ENCODE data around the gene ZC3HAV1L.

DNA sequence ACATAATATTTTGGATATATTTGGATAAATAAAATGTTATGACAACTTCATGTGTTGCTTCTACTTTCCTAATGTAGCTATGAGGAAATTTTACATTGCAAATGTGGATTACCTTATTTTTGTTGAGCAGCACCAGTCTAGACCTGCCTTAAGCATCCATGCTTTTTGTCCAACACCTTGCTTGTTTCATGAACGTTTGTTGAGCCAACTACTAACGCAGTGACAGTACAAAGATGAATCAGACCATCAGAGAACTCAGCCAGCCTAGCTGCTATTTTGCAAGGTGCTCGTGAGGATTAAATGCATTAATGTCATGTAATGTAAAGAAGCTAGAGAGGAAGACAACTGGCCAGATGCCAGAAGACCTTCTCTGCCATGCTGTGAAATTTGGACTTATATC, 1.1 kb upstream of the ZC3HAV1L start:
- TF ChIP-seq, protein P1, sequence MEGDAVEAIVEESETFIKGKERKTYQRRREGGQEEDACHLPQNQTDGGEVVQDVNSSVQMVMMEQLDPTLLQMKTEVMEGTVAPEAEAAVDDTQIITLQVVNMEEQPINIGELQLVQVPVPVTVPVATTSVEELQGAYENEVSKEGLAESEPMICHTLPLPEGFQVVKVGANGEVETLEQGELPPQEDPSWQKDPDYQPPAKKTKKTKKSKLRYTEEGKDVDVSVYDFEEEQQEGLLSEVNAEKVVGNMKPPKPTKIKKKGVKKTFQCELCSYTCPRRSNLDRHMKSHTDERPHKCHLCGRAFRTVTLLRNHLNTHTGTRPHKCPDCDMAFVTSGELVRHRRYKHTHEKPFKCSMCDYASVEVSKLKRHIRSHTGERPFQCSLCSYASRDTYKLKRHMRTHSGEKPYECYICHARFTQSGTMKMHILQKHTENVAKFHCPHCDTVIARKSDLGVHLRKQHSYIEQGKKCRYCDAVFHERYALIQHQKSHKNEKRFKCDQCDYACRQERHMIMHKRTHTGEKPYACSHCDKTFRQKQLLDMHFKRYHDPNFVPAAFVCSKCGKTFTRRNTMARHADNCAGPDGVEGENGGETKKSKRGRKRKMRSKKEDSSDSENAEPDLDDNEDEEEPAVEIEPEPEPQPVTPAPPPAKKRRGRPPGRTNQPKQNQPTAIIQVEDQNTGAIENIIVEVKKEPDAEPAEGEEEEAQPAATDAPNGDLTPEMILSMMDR (IDR thresholded peaks at IDR 0.05) = no peak
- TF ChIP-seq POLR2AphosphoS5 (IDR thresholded peaks at IDR 0.05) = no peak
